ENCODE data around the gene CELSR2. TPM values are rescaled to one million over a fixed set of nuclear protein-coding genes. Genes with fewer than 3 reads are reported as not detected.

The CELSR2 gene
- total RNA-seq, 1 donor from 2014 or later: 38.7 TPM

- H3K27ac Mint-ChIP-seq: peak overlapping the region; percentile 93
- no peaks in the 10 kb centered on the region for H3K9me3 Mint-ChIP-seq (ENCODE audit: low read depth)
- H3K4me1 Mint-ChIP-seq (ENCODE audit: low read depth): peaks cover 33% of the 10 kb centered on the region
- H3K27me3 Mint-ChIP-seq: no peaks in the 10 kb centered on the region
- peak overlapping the region; percentile 49 for H3K4me3 Mint-ChIP-seq (ENCODE audit: low read depth)
- TF ChIP-seq CTCF (IDR thresholded peaks at IDR 0.05; ENCODE audit: unreplicated experiment): no peak
- peaks cover 10% of the 10 kb centered on the region for H3K36me3 Mint-ChIP-seq (ENCODE audit: insufficient read depth)
- no peak for DNase-seq (ENCODE audit: low spot score, unreplicated experiment)
Observed at GRCh38 chr1:109275706-109276345, 26.5 kb downstream of the CELSR2 start.

- no peak overlapping the region for H3K4me3 Mint-ChIP-seq (ENCODE audit: low read depth)
- H3K27ac Mint-ChIP-seq: peak overlapping the region; percentile 92
- peaks cover 43% of the 10 kb centered on the region for H3K4me1 Mint-ChIP-seq (ENCODE audit: low read depth)
- DNase-seq (ENCODE audit: low spot score, unreplicated experiment): peak; percentile 77
- H3K9me3 Mint-ChIP-seq (ENCODE audit: low read depth): no peaks in the 10 kb centered on the region
- H3K36me3 Mint-ChIP-seq (ENCODE audit: insufficient read depth): peaks cover 8% of the 10 kb centered on the region
- TF ChIP-seq CTCF (IDR thresholded peaks at IDR 0.05; ENCODE audit: unreplicated experiment): peak; percentile 95
- no peaks in the 10 kb centered on the region for H3K27me3 Mint-ChIP-seq
Observed at GRCh38 chr1:109277434-109278204, 28.3 kb downstream of the CELSR2 start.

GRCh38 chr1:109279615-109280278 is 30.4 kb downstream of the CELSR2 start:
- H3K9me3 Mint-ChIP-seq (ENCODE audit: low read depth): no peaks in the 10 kb centered on the region
- H3K27me3 Mint-ChIP-seq: no peaks in the 10 kb centered on the region
- no peak for TF ChIP-seq CTCF (IDR thresholded peaks at IDR 0.05; ENCODE audit: unreplicated experiment)
- no peak overlapping the region for H3K4me3 Mint-ChIP-seq (ENCODE audit: low read depth)
- H3K36me3 Mint-ChIP-seq (ENCODE audit: insufficient read depth): peaks cover 6% of the 10 kb centered on the region
- no peak for DNase-seq (ENCODE audit: low spot score, unreplicated experiment)
- no peak overlapping the region for H3K27ac Mint-ChIP-seq
- peaks cover 40% of the 10 kb centered on the region for H3K4me1 Mint-ChIP-seq (ENCODE audit: low read depth)

GRCh38 chr1:109280862-109281261 is 31.5 kb downstream of the CELSR2 start:
- H3K27me3 Mint-ChIP-seq: no peaks in the 10 kb centered on the region
- H3K4me1 Mint-ChIP-seq (ENCODE audit: low read depth): peaks cover 29% of the 10 kb centered on the region
- H3K4me3 Mint-ChIP-seq (ENCODE audit: low read depth): no peak overlapping the region
- peaks cover 6% of the 10 kb centered on the region for H3K36me3 Mint-ChIP-seq (ENCODE audit: insufficient read depth)
- no peak for TF ChIP-seq CTCF (IDR thresholded peaks at IDR 0.05; ENCODE audit: unreplicated experiment)
- H3K27ac Mint-ChIP-seq: no peak overlapping the region
- no peaks in the 10 kb centered on the region for H3K9me3 Mint-ChIP-seq (ENCODE audit: low read depth)
- DNase-seq (ENCODE audit: low spot score, unreplicated experiment): no peak

GRCh38 chr1:109281680-109282496 is 32.5 kb downstream of the CELSR2 start:
- DNase-seq (ENCODE audit: low spot score, unreplicated experiment): no peak
- no peak for TF ChIP-seq CTCF (IDR thresholded peaks at IDR 0.05; ENCODE audit: unreplicated experiment)
- Mint-ChIP-seq H3K36me3 (ENCODE audit: insufficient read depth) (peaks cover 6% of the 10 kb centered on the region), H3K4me3 (ENCODE audit: low read depth) (peak overlapping the region; percentile 98), H3K4me1 (ENCODE audit: low read depth) (peaks cover 25% of the 10 kb centered on the region), H3K27me3 (no peaks in the 10 kb centered on the region), H3K27ac (no peak overlapping the region), H3K9me3 (ENCODE audit: low read depth) (no peaks in the 10 kb centered on the region)

Data from progenitor cell of endocrine pancreas (in vitro differentiated cells).